Measurements from ENCODE around the gene ITPR3. TPM values are rescaled to one million over a fixed set of nuclear protein-coding genes. Genes with fewer than 3 reads are reported as not detected.

Gene ITPR3
- total and polyA plus RNA-seq, 2 experiments from 2014 or later, result 4.9 to 10.4 TPM

DNA sequence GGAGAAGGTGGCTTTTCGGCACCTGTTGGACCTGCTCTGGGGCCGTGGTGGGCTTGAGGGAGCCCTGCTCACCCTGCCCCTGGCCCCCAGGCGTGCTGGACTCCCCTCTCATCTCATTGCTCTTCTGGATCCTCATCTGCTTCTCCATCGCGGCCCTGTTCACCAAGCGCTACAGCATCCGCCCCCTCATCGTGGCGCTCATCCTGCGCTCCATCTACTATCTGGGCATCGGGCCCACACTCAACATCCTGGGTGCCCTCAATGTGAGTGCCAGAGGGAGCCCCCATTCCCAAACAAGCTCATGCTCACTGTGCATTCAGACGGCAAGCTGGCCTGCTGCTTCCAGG is 68.0 kb downstream of the ITPR3 start:
- no peaks in the 10 kb centered on the region for H3K9me3 ChIP-seq (ENCODE audit: low read depth)
- H3K4me1 ChIP-seq (ENCODE audit: insufficient read depth), result peaks cover 16% of the 10 kb centered on the region
- H3K79me2 ChIP-seq (ENCODE audit: insufficient read depth), result no peaks in the 10 kb centered on the region
- H3K9ac ChIP-seq, result no peak overlapping the region
- no peaks in the 10 kb centered on the region for H3K9me2 ChIP-seq (ENCODE audit: insufficient read depth)
- no peak overlapping the region for H3K4me3 ChIP-seq
- no peak overlapping the region for H3K4me2 ChIP-seq (ENCODE audit: unreplicated experiment)
- H3K27ac ChIP-seq, result no peak overlapping the region
- 95 to 99% methylated on average over 11 to 12 of the region's 12 CpGs for WGBS, 2 experiments (ENCODE audit: low coverage in 1 of 2, low lambda C conversion rate in 2 of 2, missing lambda C conversion rate in 2 of 2)
- no peaks in the 10 kb centered on the region; the same call in 1 of the 2 replicates for H3K36me3 ChIP-seq (ENCODE audit: low read depth)
- DNase-seq, result no peak
- H2AFZ ChIP-seq, result no peak overlapping the region
- no peak for TF ChIP-seq EZH2 (IDR thresholded peaks at IDR 0.05; ENCODE audit: insufficient read depth, poor library complexity, severe bottlenecking)
- TF ChIP-seq EZH2phosphoT487 (IDR thresholded peaks at IDR 0.05; ENCODE audit: insufficient read depth, low read depth), result no peak
- peaks cover 11% of the 10 kb centered on the region; the same call in 1 of the 2 replicates for H3F3A ChIP-seq (ENCODE audit: insufficient read depth)
- in situ Hi-C loops (cut with MboI), result no loop called here
- no peaks in the 10 kb centered on the region for H4K20me1 ChIP-seq (ENCODE audit: insufficient read depth)
- no peaks in the 10 kb centered on the region for H3K27me3 ChIP-seq (replicated peaks; ENCODE audit: insufficient read depth)

DNA sequence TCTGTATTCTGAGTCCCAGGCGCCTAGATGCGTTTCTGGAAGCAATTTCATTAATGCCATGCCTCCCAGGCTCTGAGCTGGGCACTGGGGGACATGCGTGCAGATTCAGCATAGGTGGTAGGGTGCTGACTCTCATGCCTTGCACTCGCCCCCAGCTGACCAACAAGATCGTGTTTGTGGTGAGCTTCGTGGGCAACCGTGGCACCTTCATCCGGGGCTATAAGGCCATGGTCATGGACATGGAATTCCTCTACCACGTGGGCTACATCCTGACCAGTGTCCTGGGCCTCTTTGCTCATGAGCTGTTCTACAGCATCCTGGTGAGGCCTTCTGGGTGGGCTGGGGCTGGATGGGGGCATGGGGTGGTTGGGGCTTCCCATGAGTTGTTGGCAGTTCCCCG is 68.8 kb downstream of the ITPR3 start:
- Histone ChIP-seq H3K9ac (no peak overlapping the region), H3K36me3 (ENCODE audit: low read depth) (no peaks in the 10 kb centered on the region; the same call in 1 of the 2 replicates), H2AFZ (no peak overlapping the region), H3K27ac (no peak overlapping the region), H3K79me2 (ENCODE audit: insufficient read depth) (no peaks in the 10 kb centered on the region), H3K4me1 (ENCODE audit: insufficient read depth) (peaks cover 24% of the 10 kb centered on the region), H3K9me2 (ENCODE audit: insufficient read depth) (no peaks in the 10 kb centered on the region), H3K27me3 (replicated peaks; ENCODE audit: insufficient read depth) (no peaks in the 10 kb centered on the region), H3K4me2 (ENCODE audit: unreplicated experiment) (no peak overlapping the region), H4K20me1 (ENCODE audit: insufficient read depth) (no peaks in the 10 kb centered on the region), H3K4me3 (no peak overlapping the region), H3F3A (ENCODE audit: insufficient read depth) (peaks cover 14% of the 10 kb centered on the region), H3K9me3 (ENCODE audit: low read depth) (no peaks in the 10 kb centered on the region)
- DNase-seq, result peak; percentile 11
- WGBS, 2 experiments (ENCODE audit: low coverage in 1 of 2, low lambda C conversion rate in 2 of 2, missing lambda C conversion rate in 2 of 2), result 83 to 89% methylated on average over 10 of the region's 10 CpGs
- TF ChIP-seq EZH2phosphoT487 (IDR thresholded peaks at IDR 0.05; ENCODE audit: insufficient read depth, low read depth) (no peak), EZH2 (IDR thresholded peaks at IDR 0.05; ENCODE audit: insufficient read depth, poor library complexity, severe bottlenecking) (no peak)
- in situ Hi-C loops (cut with MboI), result no loop called here

DNA sequence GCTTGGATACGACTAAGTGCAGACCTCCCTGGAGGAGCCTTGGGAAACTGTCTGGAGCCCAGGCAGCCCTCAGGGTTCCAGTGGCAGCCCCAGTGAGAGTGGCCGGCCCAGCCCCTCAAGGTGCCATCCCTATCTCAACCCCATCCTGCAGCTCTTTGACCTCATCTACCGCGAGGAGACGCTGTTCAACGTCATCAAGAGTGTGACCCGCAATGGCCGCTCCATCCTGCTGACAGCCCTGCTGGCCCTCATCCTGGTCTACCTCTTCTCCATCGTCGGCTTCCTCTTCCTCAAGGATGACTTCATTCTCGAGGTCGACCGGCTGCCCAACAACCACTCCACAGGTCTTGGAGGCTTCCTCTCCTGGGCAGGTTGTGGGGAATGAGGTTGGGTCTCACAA is 69.6 kb downstream of the ITPR3 start:
- H3K79me2 ChIP-seq (ENCODE audit: insufficient read depth), result no peaks in the 10 kb centered on the region
- H3K4me1 ChIP-seq (ENCODE audit: insufficient read depth), result peaks cover 32% of the 10 kb centered on the region
- H3K36me3 ChIP-seq (ENCODE audit: low read depth), result peaks cover 1% of the 10 kb centered on the region; the same call in 1 of the 2 replicates
- no peaks in the 10 kb centered on the region for H4K20me1 ChIP-seq (ENCODE audit: insufficient read depth)
- TF ChIP-seq EZH2phosphoT487 (IDR thresholded peaks at IDR 0.05; ENCODE audit: insufficient read depth, low read depth) (no peak), EZH2 (IDR thresholded peaks at IDR 0.05; ENCODE audit: insufficient read depth, poor library complexity, severe bottlenecking) (no peak)
- no peaks in the 10 kb centered on the region for H3K9me3 ChIP-seq (ENCODE audit: low read depth)
- no peak overlapping the region for H2AFZ ChIP-seq
- H3K9me2 ChIP-seq (ENCODE audit: insufficient read depth), result no peaks in the 10 kb centered on the region
- DNase-seq, result no peak
- no peak overlapping the region for H3K27ac ChIP-seq
- H3K27me3 ChIP-seq (replicated peaks; ENCODE audit: insufficient read depth), result no peaks in the 10 kb centered on the region
- WGBS, 2 experiments (ENCODE audit: low coverage in 1 of 2, low lambda C conversion rate in 2 of 2, missing lambda C conversion rate in 2 of 2), result 84 to 92% methylated on average over 13 of the region's 13 CpGs
- H3F3A ChIP-seq (ENCODE audit: insufficient read depth), result peaks cover 21% of the 10 kb centered on the region
- no peak overlapping the region for H3K4me2 ChIP-seq (ENCODE audit: unreplicated experiment)
- in situ Hi-C loops (cut with MboI), result no loop called here
- no peak overlapping the region for H3K9ac ChIP-seq
- no peak overlapping the region for H3K4me3 ChIP-seq

DNA sequence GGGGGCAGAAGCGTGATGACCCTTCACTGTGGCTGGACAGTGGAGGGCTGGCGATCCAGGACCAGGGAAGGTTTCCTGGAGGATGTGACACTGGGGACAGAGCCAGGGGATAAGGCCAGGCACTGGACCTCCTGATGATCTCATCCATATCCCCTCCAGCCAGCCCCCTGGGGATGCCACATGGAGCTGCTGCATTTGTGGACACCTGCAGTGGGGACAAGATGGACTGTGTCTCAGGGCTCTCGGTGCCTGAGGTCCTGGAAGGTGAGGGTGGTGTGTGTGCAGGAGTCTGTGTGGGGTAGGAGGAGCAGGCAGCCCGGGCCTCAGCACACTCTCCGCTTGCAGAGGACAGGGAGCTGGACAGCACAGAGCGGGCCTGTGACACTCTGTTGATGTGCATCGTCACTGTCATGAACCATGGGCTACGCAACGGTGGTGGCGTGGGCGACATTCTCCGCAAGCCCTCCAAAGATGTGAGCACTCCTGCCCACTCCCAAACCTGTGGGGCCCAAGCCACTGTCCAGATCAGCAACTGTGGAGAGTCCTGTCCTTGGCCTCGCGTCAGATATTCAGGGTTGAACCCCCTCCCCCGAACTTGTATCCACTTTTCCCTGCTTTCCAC is 70.4 kb downstream of the ITPR3 start:
- Histone ChIP-seq H3K9ac (no peak overlapping the region), H3K27me3 (replicated peaks; ENCODE audit: insufficient read depth) (no peaks in the 10 kb centered on the region), H2AFZ (no peak overlapping the region), H3F3A (ENCODE audit: insufficient read depth) (peaks cover 29% of the 10 kb centered on the region), H3K36me3 (ENCODE audit: low read depth) (peaks cover 7% of the 10 kb centered on the region; the same call in 1 of the 2 replicates), H4K20me1 (ENCODE audit: insufficient read depth) (no peaks in the 10 kb centered on the region), H3K27ac (no peak overlapping the region), H3K4me2 (ENCODE audit: unreplicated experiment) (no peak overlapping the region), H3K79me2 (ENCODE audit: insufficient read depth) (no peaks in the 10 kb centered on the region), H3K4me1 (ENCODE audit: insufficient read depth) (peaks cover 40% of the 10 kb centered on the region), H3K4me3 (no peak overlapping the region), H3K9me3 (ENCODE audit: low read depth) (no peaks in the 10 kb centered on the region), H3K9me2 (ENCODE audit: insufficient read depth) (no peaks in the 10 kb centered on the region)
- TF ChIP-seq EZH2 (IDR thresholded peaks at IDR 0.05; ENCODE audit: insufficient read depth, poor library complexity, severe bottlenecking) (no peak), EZH2phosphoT487 (IDR thresholded peaks at IDR 0.05; ENCODE audit: insufficient read depth, low read depth) (no peak)
- in situ Hi-C loops (cut with MboI), result no loop called here
- WGBS, 2 experiments (ENCODE audit: low coverage in 1 of 2, low lambda C conversion rate in 2 of 2, missing lambda C conversion rate in 2 of 2), result 89 to 90% methylated on average over 15 of the region's 15 CpGs
- DNase-seq, result no peak

Data from GM23248 (cell line).